NCI-H748 (cell line): ENCODE results near the gene WFIKKN1.
A peak's percentile ranks its signal among the peaks of the same experiment; 100 is the strongest.

Source experiments
- DNase-seq: peaks from one replicate; lab custom pipeline; 2025; ENCODE audit not compliant: unreplicated experiment; lab: John Stamatoyannopoulos, UW

The WFIKKN1 gene

GRCh38 chr16:621526-622105, 9.2 kb upstream of the WFIKKN1 start:
- no peak for DNase-seq

- no peak for DNase-seq
Observed at GRCh38 chr16:622920-623280, 7.9 kb upstream of the WFIKKN1 start.

GRCh38 chr16:624526-625070, 6.2 kb upstream of the WFIKKN1 start:
- no peak for DNase-seq

- DNase-seq, result no peak
Observed at GRCh38 chr16:625117-625976, 5.4 kb upstream of the WFIKKN1 start.

GRCh38 chr16:625977-626765, 4.6 kb upstream of the WFIKKN1 start:
- DNase-seq, result no peak

- DNase-seq, result no peak
Observed at GRCh38 chr16:626787-627453, 3.9 kb upstream of the WFIKKN1 start.

- peak; percentile 82 for DNase-seq
Observed at GRCh38 chr16:627454-628239, 3.1 kb upstream of the WFIKKN1 start.

GRCh38 chr16:628321-629061, 2.3 kb upstream of the WFIKKN1 start:
- no peak for DNase-seq

- no peak for DNase-seq
Observed at GRCh38 chr16:629185-629832, 1.5 kb upstream of the WFIKKN1 start.

- no peak for DNase-seq
Observed at GRCh38 chr16:629833-630248, 944 bp upstream of the WFIKKN1 start.

- DNase-seq, result no peak
Observed at GRCh38 chr16:630249-630814, 453 bp upstream of the WFIKKN1 start.

GRCh38 chr16:631808-632358, 1.1 kb downstream of the WFIKKN1 start:
- no peak for DNase-seq

- no peak for DNase-seq
Observed at GRCh38 chr16:632486-633335, 1.9 kb downstream of the WFIKKN1 start.

- no peak for DNase-seq
Observed at GRCh38 chr16:633336-634050, 2.7 kb downstream of the WFIKKN1 start.

GRCh38 chr16:634051-634670, 3.4 kb downstream of the WFIKKN1 start:
- no peak for DNase-seq

GRCh38 chr16:634996-635395, 4.2 kb downstream of the WFIKKN1 start:
- no peak for DNase-seq
